Ovary (tissue), 9 donors: Measurements from ENCODE around the gene GRK5. TPM values are rescaled to one million over a fixed set of nuclear protein-coding genes. Genes with fewer than 3 reads are reported as not detected.
A peak's percentile ranks its signal among the peaks of the same experiment; 100 is the strongest.

Experiments used
- DNase-seq, 5 donors: peaks; one replicate each; pipeline ENCODE4 v3.0.0-alpha.2; 2019 to 2020
- H3K27ac ChIP-seq, 2 donors: fragments of 200-600 bp; one replicate each; pipeline versions ENCODE4 v1.5.1 to v1.8.0; 2019 to 2022
- H3K27me3 ChIP-seq: fragments of 200-600 bp; one replicate; pipeline ENCODE4 v1.8.0; 2022
- H3K36me3 ChIP-seq: fragments of 200-600 bp; sonication (generic); one replicate; pipeline ENCODE4 v1.5.1; 2019
- H3K4me1 ChIP-seq: one replicate; pipeline ENCODE4 v1.8.1; 2013; ENCODE audit warnings: mild to moderate bottlenecking, moderate library complexity; ENCODE audit not compliant: insufficient read depth
- H3K4me3 ChIP-seq: fragments of 200-600 bp; sonication (generic); one replicate; pipeline ENCODE4 v1.5.1; 2017
- H3K9me3 ChIP-seq, 2 donors: fragments of 200-600 bp in 1 of 2; sonication (generic) in 1 of 2; one replicate each; pipeline versions ENCODE4 v1.5.1 to v1.8.1; 2013 to 2019; ENCODE audit warnings: mild to moderate bottlenecking in 1 of 2, moderate library complexity in 1 of 2
- EP300 ChIP-seq: sonication (generic); formaldehyde crosslinking; IDR thresholded peaks from one replicate; pipeline ENCODE4 v1.6.1; 2017; ENCODE audit warnings: antibody characterized with exemption
- POLR2A ChIP-seq: fragments of 450-650 bp; IDR thresholded peaks from one replicate; pipeline ENCODE4 v1.6.1; 2017; ENCODE audit warnings: antibody characterized with exemption, mild to moderate bottlenecking, moderate library complexity
- WGBS, 3 donors: extraction: QIAGEN DNeasy Blood & Tissue Kit in 1 of 3; methylation state at CpG; one replicate each; pipeline versions ENCODE4 v1.1.5 to v1.1.7; 2013 to 2017; 5-methylcytosine and 5-hydroxymethylcytosine counted together
- intact Hi-C, 4 donors: fragments of 100-400 bp; cut with DNase I; formaldehyde crosslinking; loops; one replicate each; pipeline versions ENCODE4 v1.11.0 to v1.15.1; 2022 to 2023
- polyA plus RNA-seq, 2 donors: library from polyadenylated mRNA; stranded (reverse); fragments of 200-250 nt in 1 of 2; fragments of 350-450 nt in 1 of 2; fragmentation: Illumina TruSeq in 1 of 2; extraction: RNeasy Lipid Tissue Mini Kit (QIAGEN cat#74804) in 1 of 2; gene quantifications; one replicate each; pipeline ENCODE4 v1.2.3, GENCODE V29; 2013 to 2014
- total RNA-seq, 7 donors: library from RNA; depleted of rRNA in 2 of 7; stranded (reverse); fragments of >200 nt in 2 of 7; fragmentation: NEBNext Ultra II Directional in 3 of 7; extraction: Animal tissue kit (Norgen Biotek cat#: 25700) in 3 of 7; gene quantifications; one replicate each; pipeline versions ENCODE4 v1.1.0 to v1.2.4, GENCODE V29; 2016 to 2023
- TF ChIP-seq, protein P1 (sequence below), 3 donors: fragments of 450-650 bp in 2 of 3; fragments of 200-600 bp in 1 of 3; IDR thresholded peaks; one replicate each; pipeline versions ENCODE4 v1.5.1 to v1.8.0; 2016 to 2022; ENCODE audit warnings: antibody characterized with exemption in 3 of 3, mild to moderate bottlenecking in 1 of 3
- donor health status: DM: no; HTN: no; CAD: no; lungs with moderate emphysema.
- donor health status: DM: no; HTN: no; CAD: no.
- donor health status: Bipolar disorder and iron deficiency.
- donor health status: DM: yes; HTN: yes; CAD: no.
- donor health status: DM: no; HTN: no; CAD: no.
- donor health status: DM: yes; HTN: yes; CAD: no.

GRK5 gene
- total and polyA plus RNA-seq, 9 donors = 10.0 to 115 (median 38.2) TPM

DNA sequence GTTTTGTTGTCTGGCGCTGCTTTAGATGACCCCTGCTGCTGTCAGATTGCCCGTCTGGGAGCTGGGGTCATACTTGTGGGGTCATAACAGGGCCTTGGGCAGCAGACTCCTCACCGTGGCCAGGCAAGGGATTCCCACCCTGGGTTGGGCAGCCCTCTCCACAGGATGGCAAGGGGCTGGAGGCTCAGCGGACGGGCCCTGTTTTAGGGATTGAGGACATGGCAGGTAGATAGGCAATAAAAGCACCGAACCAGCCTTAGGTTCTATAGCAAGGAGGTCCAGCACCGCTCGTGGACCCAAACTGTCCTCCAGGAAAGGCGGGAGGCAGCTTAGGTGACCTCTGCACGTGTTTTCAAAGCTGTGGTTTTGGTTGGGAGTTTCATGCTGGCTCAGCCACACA is 60.0 kb downstream of the GRK5 start:
- peaks cover 23% of the 10 kb centered on the region for H3K4me1 ChIP-seq
- no peaks in the 10 kb centered on the region for H3K27me3 ChIP-seq
- 78 to 86% (median 80%) methylated on average over 10 of the region's 10 CpGs for WGBS, 3 donors
- peak in 2 of 5 donors; percentile 30 to 36 for DNase-seq
- H3K9me3 ChIP-seq = no peaks in the 10 kb centered on the region
- intact Hi-C loops = no loop called here
- H3K36me3 ChIP-seq = no peaks in the 10 kb centered on the region
- no peak overlapping the region for H3K27ac ChIP-seq
- no peak overlapping the region for H3K4me3 ChIP-seq
- TF ChIP-seq EP300 = no peak
- TF ChIP-seq, protein P1, sequence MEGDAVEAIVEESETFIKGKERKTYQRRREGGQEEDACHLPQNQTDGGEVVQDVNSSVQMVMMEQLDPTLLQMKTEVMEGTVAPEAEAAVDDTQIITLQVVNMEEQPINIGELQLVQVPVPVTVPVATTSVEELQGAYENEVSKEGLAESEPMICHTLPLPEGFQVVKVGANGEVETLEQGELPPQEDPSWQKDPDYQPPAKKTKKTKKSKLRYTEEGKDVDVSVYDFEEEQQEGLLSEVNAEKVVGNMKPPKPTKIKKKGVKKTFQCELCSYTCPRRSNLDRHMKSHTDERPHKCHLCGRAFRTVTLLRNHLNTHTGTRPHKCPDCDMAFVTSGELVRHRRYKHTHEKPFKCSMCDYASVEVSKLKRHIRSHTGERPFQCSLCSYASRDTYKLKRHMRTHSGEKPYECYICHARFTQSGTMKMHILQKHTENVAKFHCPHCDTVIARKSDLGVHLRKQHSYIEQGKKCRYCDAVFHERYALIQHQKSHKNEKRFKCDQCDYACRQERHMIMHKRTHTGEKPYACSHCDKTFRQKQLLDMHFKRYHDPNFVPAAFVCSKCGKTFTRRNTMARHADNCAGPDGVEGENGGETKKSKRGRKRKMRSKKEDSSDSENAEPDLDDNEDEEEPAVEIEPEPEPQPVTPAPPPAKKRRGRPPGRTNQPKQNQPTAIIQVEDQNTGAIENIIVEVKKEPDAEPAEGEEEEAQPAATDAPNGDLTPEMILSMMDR (IDR thresholded peaks at IDR 0.05) = no peak
- no peak for TF ChIP-seq POLR2A

DNA sequence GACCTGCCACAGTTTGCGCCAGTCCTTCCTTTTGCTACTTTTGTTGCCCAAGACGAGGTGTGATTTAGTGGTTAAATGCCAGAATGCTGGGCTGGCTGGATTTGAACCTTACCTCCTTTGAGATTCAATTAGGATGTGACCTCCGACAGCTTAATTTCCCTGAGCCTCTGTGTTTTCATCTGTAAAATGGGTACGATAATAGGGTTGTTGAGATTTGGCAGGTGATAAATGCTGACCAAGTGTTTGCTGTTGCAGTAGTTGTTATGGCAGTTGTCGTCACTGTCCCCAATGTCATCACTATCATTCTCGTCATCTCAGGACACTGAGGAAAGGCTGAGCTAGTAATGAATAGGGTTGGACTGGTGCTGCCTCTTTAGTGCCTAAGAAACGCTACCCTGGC is 61.1 kb downstream of the GRK5 start:
- H3K9me3 ChIP-seq = no peaks in the 10 kb centered on the region
- 90 to 95% (median 93%) methylated on average over 7 of the region's 7 CpGs for WGBS, 3 donors
- intact Hi-C loops = no loop called here
- TF ChIP-seq EP300 (no peak), POLR2A (no peak)
- TF ChIP-seq, protein P1 (IDR thresholded peaks at IDR 0.05) = no peak
- peak in 1 of 5 donors; percentile 9 for DNase-seq
- H3K27me3 ChIP-seq = no peaks in the 10 kb centered on the region
- H3K36me3 ChIP-seq = no peaks in the 10 kb centered on the region
- H3K27ac ChIP-seq = peak overlapping the region in 1 of 2 donors; percentile 44
- peaks cover 23% of the 10 kb centered on the region for H3K4me1 ChIP-seq
- H3K4me3 ChIP-seq = no peak overlapping the region

DNA sequence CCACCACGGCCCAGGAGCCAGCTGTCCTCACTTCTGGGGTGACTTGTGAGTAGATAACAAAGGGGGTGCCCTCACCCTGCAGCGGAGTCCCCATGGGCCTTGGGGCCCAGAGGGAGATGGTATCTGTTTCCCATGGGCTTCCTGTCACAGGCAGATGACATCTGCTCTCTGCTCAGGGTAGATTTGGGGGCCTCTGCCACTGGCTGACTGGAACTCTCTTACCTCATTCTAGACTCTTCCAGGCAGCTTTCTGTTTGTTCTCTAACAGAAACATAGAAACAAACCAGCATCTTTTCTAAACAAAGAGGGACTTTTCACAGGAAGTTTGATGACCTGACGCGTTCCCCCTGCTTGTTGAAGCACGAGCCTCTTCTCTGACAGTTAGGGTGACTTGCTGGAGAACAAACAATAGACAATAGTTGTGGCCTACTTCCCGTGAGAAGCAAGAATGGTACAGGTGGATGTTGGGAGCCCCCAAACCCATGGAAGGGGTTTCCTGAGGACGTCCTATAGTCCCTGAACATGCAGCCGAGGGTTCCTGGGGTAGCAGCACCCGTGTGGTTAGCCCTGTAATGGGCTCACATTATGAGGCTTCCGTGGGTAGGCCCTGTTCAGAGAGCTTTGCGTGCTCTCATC is 61.6 kb downstream of the GRK5 start:
- Histone ChIP-seq H3K4me3 (no peak overlapping the region), H3K9me3 (no peaks in the 10 kb centered on the region), H3K36me3 (no peaks in the 10 kb centered on the region), H3K4me1 (peaks cover 21% of the 10 kb centered on the region), H3K27ac (peak overlapping the region in 1 of 2 donors; percentile 44), H3K27me3 (no peaks in the 10 kb centered on the region)
- 79 to 88% (median 86%) methylated on average over 11 of the region's 11 CpGs for WGBS, 3 donors
- DNase-seq = peak in 2 of 5 donors; percentile 17 to 33
- no peak for TF ChIP-seq POLR2A
- TF ChIP-seq, protein P1 (IDR thresholded peaks at IDR 0.05) = no peak
- no peak for TF ChIP-seq EP300
- intact Hi-C loops = no loop called here

DNA sequence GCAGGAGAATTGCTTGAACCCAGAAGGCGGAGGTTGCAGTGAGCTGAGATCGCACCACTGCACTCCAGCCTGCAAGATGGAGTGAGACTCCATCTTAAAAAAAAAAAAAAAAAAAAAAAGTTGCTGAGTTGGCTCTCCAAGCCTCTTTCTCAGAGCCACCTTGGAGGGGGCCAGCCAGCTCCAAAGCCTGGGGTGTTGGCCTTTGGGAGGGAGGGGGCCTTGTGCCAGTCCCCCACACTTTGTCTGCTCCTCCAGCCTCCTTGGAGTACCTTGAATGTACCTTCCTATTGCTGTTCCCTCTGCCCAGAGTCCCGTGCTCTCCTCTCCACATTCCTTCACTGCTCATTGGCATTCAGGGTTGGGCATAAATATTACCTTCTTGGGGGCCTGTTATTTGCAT is 62.4 kb downstream of the GRK5 start:
- H3K9me3 ChIP-seq = no peaks in the 10 kb centered on the region
- TF ChIP-seq EP300 (no peak), POLR2A (no peak)
- TF ChIP-seq, protein P1 (IDR thresholded peaks at IDR 0.05) = no peak
- no peak overlapping the region for H3K4me3 ChIP-seq
- intact Hi-C loops = no loop called here
- 95 to 100% (median 96%) methylated on average over 3 of the region's 3 CpGs for WGBS, 3 donors
- peak overlapping the region; percentile 16 to 72 for H3K27ac ChIP-seq
- H3K27me3 ChIP-seq = no peaks in the 10 kb centered on the region
- peaks cover 17% of the 10 kb centered on the region for H3K4me1 ChIP-seq
- H3K36me3 ChIP-seq = no peaks in the 10 kb centered on the region
- peak in 2 of 5 donors; percentile 21 to 22 for DNase-seq
